TTC549 (cell line): ENCODE measurements around the gene NKIRAS1.
"Not testable (repeated sequence)": the region's sequence is repeated elsewhere in the genome, so short reads cannot be mapped to it uniquely, and the experiment has no call there.

Experiments
- FAIRE-seq: peaks from 2 replicates; lab custom pipeline; 2012; peaks lifted over from hg19 to GRCh38; lab: Jason Lieb, UNC

NKIRAS1 gene

DNA sequence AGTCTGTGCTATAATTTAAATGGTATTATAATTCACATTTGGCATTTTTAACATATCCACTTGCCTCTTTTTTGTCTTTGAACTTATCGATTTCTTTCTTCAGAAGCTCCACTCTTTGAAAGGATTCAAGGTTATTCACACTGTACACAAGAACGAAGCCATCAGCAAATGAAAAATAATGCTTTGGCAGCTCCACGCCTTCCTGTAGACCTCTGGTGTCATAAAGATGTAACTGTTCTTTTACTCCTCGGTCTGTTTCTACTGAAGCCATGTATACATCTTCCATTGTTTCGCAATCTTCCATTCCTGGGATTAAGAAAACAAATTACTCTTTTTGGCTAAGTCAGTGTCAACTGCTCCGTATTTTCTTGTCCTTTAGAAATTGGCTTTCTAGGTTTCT lies 16.0 kb downstream of the NKIRAS1 start:
- no peak for FAIRE-seq

GRCh38 chr3:23895181-23895580 lies 21.6 kb downstream of the NKIRAS1 start:
- no peak for FAIRE-seq

DNA sequence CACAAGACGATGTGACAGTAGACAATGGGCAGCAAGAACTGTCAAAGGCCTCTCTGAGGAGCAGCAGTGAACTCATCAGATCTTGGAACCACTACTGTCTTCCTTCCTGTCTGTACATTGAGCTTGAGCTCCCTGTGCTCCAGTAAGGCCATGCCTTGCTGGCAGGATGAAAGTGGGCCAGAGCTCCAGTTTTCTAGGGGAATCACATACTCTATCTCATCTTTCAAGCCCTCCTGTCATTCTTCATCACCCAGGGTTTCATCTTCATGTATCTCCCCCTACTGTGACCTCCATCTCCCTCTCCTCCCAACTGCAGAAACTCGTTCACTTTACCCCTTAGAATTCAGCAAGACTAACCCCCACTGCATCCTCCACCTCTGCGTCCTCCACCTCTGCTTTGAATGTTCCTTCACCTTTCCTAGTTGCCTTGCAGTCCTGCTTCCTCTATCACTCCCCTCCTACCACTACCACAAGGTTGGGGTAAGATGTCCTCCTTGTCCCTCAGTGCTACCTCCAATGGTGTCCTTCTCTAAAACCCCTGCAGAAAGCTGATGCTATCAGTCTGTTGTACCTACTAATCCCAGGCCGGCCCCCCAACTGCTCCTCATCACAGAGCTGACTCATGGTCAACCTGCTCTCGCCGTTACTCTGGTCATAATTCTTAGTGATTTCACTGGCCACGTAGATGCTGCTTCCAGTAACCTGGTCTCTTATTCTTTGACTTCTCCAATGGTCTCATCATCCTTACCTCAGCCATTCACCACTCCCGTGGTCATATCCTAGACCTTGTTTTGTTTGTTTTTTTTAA lies 22.3 kb downstream of the NKIRAS1 start:
- no peak for FAIRE-seq

DNA sequence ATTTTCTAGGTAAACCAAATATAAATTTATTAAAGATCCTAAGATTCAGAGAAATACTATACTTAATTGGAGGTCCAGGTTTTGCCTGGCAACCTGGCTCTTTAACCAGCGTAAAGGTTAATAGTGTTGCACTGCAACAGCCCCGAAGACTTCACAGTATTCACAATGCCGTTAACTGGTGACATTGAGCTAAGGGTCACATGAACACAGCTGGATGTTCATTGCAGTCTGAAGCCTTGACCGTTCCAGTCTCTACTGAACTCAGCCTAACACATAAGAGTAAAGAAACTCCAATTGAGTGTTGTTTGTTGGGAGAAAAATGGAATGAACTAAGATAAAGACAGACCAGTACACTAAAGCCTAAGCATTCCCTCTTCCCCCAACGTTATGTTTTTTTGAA lies 26.8 kb downstream of the NKIRAS1 start:
- FAIRE-seq = no peak

DNA sequence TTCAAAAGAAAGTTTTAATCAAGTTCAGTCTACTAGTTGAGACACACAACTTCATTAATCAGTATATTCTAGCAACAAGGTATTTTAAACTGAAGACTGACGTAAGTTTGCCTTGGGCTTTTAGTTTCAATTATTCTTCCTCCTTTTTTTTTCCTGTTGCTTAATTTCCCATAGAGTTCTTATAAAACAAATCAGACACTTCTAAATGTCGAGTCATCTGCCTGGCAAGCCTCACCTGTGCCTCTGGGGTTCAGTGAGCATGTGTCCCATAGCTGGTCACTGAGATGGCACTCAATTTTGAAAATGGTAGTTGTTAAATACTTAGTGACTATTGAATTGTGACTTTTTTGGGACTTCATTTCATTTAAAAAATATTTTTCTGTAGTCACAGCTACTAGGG lies 27.4 kb downstream of the NKIRAS1 start:
- FAIRE-seq = no peak

GRCh38 chr3:23888617-23889228 lies 28.1 kb downstream of the NKIRAS1 start:
- FAIRE-seq = peak; percentile 77

- FAIRE-seq = no peak
These were observed 30.5 kb downstream of the NKIRAS1 start for GRCh38 chr3:23886311-23886710.

DNA sequence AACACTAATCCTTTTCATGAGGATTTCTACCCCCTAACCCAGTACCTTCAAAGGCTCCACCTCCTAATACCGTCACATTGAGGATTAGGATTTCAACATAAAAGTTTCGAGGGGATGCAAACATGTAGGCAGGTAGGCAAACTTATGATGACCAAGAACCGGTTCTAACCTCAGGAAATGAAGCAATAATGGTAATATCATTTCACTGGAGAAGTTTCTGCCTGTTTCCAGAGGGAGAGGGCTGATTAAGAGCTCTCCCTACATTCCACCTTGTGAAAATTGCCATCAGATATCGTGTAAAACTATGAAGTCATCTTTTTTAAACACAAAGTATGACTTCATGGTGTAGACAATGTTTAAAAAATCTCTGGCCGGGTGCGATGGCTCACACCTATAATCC lies 31.6 kb downstream of the NKIRAS1 start:
- FAIRE-seq = no peak

GRCh38 chr3:23884481-23884880 lies 32.3 kb downstream of the NKIRAS1 start:
- FAIRE-seq = no peak

- FAIRE-seq = no peak
These were observed 34.3 kb downstream of the NKIRAS1 start for GRCh38 chr3:23882487-23882918.

DNA sequence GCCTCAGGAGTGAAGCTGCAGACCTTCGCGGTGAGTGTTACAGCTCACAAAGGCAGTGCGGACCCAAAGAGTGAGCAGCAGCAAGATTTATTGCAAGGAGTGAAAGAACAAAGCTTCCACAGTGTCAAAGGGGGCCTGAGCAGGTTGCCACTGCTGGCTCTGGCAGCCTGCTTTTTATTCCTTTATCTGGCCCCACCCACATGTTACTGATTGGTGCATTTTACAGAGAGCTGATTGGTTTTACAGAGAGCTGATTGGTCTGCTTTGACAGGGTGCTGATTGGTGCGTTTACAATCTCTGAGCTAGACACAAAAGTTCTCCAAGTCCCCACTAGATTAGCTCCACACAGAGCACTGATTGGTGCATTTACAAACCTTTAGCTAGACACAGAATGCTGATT lies 34.8 kb downstream of the NKIRAS1 start:
- not testable (repeated sequence) for FAIRE-seq

DNA sequence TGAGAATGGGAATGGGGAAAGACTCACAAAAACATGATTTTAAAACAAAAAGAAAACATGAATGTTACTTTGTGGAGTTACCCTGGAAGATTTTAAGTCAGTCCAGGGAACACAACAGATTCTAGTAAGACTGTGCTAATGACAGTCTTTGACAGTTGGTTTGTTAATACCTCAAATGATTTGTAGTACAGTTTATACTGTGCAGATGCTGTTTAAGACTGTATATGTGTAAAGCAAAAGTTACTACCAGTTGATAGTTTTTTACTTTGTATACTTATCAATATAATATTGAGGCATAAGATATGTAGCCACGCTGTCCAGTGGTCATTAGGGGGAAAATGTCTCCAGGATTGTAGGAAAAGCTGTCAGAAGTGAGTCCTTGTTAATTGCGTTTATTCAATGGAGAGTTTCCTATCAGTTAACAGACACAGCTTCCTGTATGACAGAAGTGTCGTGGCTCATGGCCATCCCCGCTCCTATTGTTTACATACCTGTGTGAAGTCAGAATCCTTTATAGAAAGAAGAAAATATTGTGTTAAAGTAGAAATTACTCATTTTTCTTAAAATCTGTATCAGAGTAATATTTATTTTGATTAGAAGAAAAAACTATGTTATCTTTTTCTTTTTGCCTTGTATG lies 36.0 kb downstream of the NKIRAS1 start:
- no peak for FAIRE-seq

- FAIRE-seq = no peak
These were observed 37.3 kb downstream of the NKIRAS1 start for GRCh38 chr3:23879485-23879884.

DNA sequence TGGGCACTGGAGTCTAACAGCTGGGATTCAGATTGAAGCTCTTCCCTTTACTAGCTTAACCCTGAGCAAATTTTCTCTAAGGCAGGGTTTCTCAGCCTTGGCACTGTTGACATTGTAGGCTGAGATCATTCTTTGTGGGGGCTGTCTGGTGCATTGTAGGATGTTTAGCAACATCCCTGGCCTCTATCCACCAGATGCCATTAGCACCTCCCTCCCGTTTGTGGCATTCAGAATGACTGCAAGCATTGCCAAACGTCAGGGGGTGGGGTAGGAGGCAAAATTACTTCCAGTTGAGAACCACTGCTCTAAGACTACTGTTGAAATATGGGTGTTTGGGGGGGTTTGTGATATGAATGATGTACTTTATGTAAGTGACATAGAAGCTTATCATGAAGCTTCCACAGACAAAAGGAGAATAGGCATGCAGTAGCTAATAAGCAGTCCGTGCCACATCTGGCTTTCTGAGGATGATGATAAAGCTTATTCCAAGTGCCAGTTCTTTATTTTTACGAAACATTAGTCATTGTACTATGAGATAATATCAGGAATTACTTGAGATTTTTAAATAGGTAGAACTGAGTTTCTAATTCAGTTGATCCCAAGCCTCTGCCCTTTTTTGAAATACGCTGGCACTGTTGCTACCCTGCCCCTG lies 39.3 kb downstream of the NKIRAS1 start:
- no peak for FAIRE-seq

- no peak for FAIRE-seq
These were observed 39.9 kb downstream of the NKIRAS1 start for GRCh38 chr3:23876923-23877322.

DNA sequence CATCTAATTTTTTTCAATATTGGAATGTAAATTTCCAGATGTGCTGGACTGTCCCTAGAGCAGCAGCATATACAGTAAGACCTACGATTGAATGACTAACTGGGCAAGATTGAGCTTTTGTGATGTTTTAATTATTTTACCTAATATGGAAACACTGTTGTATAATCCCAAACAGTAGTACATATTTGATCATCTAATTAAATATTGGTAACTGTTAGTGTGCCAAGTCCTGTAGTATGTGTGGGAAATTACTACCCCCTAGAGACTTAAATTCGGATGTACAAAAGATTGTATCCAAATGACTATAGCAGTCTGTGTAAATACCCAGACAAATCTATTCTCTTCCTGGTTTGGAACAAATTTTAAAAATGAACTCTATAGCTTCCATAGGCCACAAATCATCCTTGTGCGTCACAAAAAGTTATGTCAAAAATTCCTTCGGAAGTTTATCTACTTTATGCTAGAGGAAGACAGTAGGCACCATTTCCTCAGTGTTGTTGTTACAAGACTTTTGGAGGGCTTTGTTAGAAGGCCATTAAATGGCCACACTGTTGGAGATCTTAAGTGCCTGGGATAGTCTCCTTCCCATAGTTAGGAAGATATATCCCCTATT lies 41.6 kb downstream of the NKIRAS1 start:
- FAIRE-seq = no peak

DNA sequence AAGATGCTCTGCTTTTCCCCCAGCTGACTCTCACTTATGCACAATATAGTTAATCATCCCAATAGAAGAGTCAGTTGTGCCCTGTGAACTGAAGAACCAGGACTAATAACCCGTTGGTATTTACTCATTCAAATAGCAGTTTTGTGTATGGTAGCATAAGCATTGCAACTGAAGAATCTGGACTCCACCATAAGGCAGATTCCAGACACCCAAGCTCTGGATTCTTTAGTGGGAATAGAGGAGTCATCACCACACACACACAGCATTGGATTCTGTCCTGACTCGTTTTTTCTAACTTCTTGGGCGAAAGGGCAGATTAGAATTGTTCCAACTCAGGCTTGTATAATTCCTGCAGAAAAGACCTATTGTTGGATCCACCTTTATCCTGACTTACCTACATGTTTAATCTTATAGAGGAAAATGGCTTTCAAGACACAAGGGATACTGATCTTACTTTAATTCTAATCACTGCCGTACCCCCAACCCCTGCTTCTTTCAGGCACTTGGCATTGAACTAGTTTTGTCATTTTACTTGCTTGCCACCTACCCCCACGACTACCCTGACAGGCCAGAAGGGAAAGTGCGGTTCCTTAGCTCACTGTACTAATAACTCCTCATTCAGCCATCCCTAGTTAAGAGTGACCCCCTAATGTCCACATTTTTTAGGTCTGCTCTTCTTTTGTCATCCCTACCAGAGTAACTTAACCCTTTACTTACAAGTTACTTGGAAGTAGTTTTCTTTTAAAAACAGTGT lies 42.3 kb downstream of the NKIRAS1 start:
- no peak for FAIRE-seq

- no peak for FAIRE-seq
These were observed 42.8 kb downstream of the NKIRAS1 start for GRCh38 chr3:23873941-23874340.

- no peak for FAIRE-seq
These were observed 44.5 kb downstream of the NKIRAS1 start for GRCh38 chr3:23872330-23872729.

GRCh38 chr3:23871361-23871760 lies 45.4 kb downstream of the NKIRAS1 start:
- not testable (repeated sequence) for FAIRE-seq

- FAIRE-seq = not testable (repeated sequence)
These were observed 46.1 kb downstream of the NKIRAS1 start for GRCh38 chr3:23870663-23871043.
